ENCODE measurements around the gene ZNF429.
"Not testable (repeated sequence)": the region's sequence is repeated elsewhere in the genome, so short reads cannot be mapped to it uniquely, and the experiment has no call there.

The ZNF429 gene

GRCh38 chr19:21513651-21514050 is 8.2 kb downstream of the ZNF429 start:
- DNase-seq (ENCODE audit: low read depth), result no peak

DNA sequence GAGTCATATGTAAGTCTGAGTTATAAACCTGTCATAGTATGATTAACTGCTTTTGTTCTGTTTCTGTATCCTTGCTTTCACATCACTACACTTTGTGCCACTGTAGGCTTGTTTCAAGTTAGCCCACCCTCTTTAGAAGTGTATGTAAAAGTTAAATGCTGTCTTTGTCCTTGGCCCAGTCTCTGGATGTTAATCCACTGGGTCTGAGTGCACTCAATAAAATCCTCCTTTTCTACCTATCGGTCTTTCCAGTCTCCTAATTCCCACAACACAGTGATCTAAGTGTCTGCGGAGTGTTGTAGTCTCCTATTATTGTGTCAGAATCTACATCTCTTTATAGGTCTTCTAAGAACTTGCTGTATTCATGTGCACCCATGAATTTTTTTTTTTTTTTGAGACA is 14.1 kb downstream of the ZNF429 start:
- DNase-seq (ENCODE audit: low read depth), result no peak

DNA sequence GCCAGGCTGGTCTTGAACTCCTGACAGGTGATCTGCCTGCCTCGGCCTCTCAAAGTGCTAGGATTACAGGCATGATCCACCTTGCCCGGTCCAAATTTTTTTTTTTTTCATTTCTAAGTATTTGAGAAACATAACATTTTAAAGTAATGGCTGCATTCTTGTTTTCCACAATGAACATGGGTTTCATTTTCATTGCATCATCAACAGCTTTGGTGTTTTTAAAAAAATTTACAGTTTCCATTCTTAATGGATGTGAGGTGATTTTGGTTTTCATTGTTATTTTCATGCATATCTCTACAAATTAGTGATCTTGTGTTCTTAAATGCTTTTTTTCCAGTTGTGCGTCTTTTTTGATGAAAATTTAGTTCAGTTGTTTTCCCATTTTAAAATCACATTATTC is 27.5 kb downstream of the ZNF429 start:
- DNase-seq (ENCODE audit: low read depth), result no peak

DNA sequence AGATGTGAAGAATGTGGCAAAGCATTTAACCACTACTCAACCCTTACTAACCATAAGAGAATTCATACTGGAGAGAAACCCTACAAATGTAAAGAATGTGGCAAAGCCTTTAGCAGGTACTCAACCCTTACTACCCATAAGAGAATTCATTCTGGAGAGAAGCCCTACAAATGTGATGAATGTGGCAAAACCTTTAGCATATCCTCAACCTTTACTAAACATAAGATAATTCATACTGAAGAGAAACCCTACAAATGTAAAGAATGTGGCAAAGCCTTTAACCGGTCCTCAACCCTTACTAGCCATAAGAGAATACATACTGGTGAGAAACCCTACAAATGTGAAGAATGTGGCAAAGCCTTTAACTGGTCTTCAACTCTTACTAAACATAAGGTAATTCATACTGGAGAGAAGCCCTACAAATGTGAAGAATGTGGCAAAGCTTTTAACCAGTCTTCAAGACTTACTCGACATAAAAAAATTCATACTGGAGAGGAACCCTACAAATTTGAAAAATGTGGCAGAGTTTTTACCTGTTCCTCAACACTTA is 31.4 kb downstream of the ZNF429 start:
- DNase-seq (ENCODE audit: low read depth), result not testable (repeated sequence)

- no peak for DNase-seq (ENCODE audit: low read depth)
These were observed 54.0 kb downstream of the ZNF429 start for GRCh38 chr19:21559444-21559843.

DNA sequence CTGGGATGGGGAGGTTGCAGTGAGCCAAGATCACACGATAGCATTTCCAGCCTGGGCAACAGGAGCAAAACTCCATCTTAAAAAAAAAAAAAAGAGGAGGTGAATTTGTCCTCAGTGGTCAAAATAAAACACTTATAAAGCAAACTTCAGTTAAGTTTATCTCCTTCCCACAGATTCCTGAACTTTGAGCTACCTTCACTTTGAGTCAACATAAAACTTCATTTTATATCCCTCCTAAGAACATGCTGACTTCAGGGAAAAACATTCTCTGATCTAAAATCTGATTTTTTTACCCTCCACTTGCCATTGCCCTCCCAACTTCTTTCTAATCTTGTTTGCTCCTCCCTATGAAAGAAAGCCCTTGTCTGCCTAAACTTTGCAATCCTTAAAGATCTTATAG is 59.0 kb downstream of the ZNF429 start:
- no peak for DNase-seq (ENCODE audit: low read depth)

- DNase-seq (ENCODE audit: low read depth), result peak; percentile 12
These were observed 60.7 kb downstream of the ZNF429 start for GRCh38 chr19:21566073-21566472.

- not testable (repeated sequence) for DNase-seq (ENCODE audit: low read depth)
These were observed 62.4 kb downstream of the ZNF429 start for GRCh38 chr19:21567806-21568205.

GRCh38 chr19:21568816-21569493 is 63.6 kb downstream of the ZNF429 start:
- DNase-seq (ENCODE audit: low read depth), result peak; percentile 82

GRCh38 chr19:21569494-21569865 is 64.1 kb downstream of the ZNF429 start:
- peak; percentile 54 for DNase-seq (ENCODE audit: low read depth)

DNA sequence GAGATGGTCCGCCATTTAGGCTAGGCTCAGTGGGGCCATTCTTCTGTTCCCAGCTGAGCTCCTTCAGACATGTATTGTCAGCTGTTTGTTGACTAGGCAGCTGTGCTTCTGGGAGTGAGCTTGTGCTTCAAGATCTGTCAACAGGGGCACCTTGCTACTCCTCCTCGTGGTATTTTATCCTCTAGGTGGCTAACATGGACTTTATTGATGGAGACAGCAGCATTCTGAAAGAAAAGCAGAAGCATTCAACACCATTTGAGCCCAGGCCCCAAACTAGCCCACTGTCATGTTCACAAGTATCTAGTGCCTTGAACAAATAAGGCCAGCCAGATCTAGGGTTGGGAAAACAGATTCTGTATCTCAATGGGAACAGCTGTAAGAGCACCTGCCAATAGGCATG is 65.9 kb downstream of the ZNF429 start:
- no peak for DNase-seq (ENCODE audit: low read depth)

DNA sequence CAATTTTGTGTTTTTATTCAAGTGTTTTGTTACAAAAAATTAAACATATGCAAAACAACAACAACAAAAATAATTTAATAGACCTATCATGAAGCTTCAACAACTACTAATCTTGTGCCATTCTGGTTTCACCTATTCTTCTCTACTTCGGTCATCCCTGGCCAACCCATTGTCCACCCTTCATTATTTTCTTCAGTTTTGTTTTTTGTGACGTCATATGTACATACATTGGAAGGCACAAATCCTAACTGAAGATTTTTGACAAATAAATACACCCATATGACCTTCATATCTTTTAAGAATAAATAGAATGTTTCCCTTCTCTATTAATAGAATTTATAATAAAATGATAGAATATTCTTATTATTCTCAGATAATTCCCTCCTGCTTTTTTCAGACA is 69.2 kb downstream of the ZNF429 start:
- DNase-seq (ENCODE audit: low read depth), result no peak

- no peak for DNase-seq (ENCODE audit: low read depth)
These were observed 71.1 kb downstream of the ZNF429 start for GRCh38 chr19:21576481-21576880.

DNA sequence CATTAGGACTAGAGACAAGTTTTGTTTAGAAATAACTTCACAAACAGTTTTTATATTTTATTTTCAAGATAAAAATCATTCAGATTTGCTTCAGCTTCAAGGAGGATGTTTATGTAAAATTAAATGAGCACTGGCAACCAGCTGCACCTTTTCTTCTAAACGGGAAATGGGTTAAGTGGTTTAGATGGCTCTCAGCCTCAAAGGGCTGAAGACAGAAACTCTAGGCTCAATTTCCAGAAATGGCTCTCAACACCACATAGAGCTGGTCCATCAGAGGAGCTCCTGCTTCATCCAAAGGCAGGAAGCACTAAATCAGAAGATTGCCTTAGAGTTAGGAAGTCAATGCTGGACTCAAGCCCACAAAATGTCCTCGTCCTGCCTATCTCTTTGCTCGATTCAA is 74.7 kb downstream of the ZNF429 start:
- no peak for DNase-seq (ENCODE audit: low read depth)

DNA sequence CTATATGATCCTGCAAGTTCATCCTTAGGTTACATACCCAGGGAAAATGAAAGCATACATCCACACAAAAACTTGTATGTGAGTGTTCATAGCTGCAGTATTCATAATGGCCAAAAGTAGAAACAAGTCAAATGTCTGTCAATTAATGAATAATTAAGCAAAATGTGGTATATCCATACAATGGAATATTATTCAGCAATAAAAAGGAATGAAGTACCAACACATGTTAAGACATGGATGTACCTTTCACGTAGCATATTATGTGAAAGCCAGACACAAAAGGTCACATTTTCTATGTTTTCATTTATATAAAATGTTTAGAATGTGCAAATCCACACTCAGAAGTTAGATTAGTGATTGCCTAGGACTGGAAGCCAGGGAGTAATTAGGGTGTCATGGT is 75.4 kb downstream of the ZNF429 start:
- no peak for DNase-seq (ENCODE audit: low read depth)

DNA sequence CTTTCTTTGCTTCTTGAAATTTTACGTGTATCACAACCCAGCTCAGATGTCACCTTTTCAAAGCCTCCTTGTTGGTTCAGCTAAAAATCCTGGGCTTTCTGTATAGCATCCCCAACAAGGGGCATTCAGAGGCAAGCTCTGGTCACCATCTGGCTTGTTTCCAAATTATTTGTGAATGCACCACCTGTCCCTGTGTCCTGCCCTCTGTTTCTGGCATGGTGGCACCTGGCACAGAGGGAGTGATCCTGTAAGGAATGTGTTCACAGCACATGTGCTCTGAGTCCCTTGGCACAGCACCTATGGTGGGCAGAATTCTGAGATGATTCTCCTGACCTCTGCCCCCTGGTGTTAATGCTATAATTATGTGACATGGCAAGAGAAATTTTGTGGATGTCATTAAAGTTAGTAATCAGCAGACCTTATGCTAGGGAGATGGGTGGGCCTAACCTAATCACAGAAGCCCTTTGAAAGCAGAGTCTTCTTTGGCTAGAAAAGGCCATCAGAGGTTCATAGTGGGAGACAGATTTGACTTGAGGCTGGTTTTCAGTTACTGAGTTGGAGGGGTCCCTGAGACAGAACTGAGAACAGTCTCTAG is 76.3 kb downstream of the ZNF429 start:
- DNase-seq (ENCODE audit: low read depth), result no peak

DNA sequence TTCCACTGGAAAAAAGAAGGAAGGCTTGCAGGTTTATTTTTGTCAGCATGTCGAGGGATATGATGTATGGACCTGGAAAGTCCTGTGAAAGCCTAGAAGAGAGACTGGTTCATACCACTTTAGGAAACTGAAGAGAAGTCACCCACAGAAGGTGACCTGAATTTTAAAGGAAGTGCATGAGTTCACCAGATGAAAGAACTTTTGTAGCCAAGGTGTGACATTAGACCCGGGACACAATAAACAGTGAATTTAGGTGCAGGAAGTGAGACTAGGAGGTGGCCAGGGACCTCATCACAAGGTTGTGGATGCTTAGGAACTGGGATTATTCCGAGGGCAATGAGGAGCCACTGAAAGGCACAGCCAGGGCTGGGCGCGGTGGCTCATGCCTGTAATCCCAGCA is 79.1 kb downstream of the ZNF429 start:
- no peak for DNase-seq (ENCODE audit: low read depth)

- DNase-seq (ENCODE audit: low read depth), result no peak
These were observed 80.0 kb downstream of the ZNF429 start for GRCh38 chr19:21585281-21585890.

- DNase-seq (ENCODE audit: low read depth), result peak; percentile 25
These were observed 81.1 kb downstream of the ZNF429 start for GRCh38 chr19:21586311-21587116.

DNA sequence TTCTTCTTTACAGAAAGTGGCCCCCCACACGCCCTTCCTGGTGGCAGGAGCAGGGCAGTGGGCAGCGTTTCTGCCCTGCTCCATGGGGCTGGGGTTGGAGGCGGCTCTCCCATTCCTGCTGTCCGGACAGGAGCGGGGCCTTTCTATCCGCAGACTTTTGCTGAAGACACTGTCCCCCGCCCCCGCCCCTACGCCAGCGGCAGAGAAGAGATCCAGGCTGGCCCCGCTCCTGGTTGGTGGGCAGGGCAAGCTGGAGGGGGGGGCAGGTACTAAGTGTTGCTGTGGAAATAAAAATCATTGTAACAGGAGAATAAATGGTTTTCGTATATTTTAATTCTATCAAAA is 81.7 kb downstream of the ZNF429 start:
- no peak for DNase-seq (ENCODE audit: low read depth)

GRCh38 chr19:21587549-21587948 is 82.1 kb downstream of the ZNF429 start:
- no peak for DNase-seq (ENCODE audit: low read depth)

DNA sequence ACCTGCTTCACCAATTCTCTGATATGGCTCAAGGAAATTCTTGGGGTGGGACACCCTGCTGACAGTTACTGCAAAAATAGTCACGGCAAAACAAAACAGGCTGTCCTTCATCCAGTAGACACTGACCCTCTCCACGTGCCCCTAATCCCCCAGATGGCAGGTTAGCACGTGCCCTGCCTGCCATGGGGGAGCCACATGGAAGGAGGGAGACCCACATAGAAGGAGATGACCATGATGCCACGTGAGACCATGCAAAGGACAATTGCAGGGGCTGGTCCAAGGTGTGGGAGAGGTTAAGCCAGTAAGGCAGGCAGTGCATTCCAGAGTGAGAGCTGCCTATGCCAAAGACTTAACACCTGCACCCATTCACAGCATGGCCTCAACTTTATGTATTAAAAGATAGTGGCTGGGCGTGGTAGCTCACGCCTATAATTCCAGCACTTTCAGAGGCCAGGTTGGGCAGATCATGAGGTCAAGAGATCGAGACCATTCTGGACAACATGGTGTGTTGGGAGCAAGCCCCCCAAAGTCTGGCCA is 82.7 kb downstream of the ZNF429 start:
- no peak for DNase-seq (ENCODE audit: low read depth)
